ENCODE results near the gene C10orf67. TPM values are rescaled to one million over a fixed set of nuclear protein-coding genes. Genes with fewer than 3 reads are reported as not detected.

C10orf67 gene
- total RNA-seq, 2 donors from 2014 or later: not detected

DNA sequence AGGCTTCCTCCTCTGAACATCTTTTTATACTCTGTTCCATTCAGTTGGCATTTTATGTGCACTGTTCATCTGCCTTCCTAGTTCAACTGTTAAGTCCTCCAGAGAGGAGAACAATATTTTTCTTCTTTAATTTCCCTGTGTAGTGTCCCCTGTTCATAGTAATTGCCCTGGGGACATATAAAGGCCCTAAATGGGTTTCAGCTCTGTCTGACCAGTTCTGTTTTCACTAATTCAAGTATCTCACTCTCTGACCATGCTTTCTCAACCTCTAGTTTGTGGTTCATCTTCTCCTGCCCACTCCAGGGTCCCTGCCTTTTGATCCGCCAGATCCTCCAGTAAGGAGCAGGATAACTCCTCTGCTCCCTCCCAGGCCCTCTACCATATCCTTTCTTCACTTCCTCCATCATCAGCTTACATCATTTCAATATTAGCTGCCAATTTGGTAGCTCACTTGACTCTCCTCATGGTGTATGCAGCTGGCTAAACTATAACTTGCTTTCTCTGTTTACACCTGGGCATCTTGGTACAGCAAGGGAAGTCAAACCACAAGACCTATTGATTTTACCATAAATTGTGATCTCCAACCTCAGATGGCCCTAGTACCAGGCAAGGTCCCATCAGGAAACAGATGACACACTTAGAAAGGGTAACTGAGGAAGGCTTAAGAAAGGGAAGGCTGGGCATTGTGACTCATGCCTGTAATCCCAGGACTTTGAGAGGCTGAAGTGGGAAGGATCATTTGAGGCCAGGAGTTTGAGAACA is 17.7 kb upstream of the C10orf67 start:
- no peaks in the 10 kb centered on the region for H3K36me3 ChIP-seq
- no peaks in the 10 kb centered on the region for H3K27me3 ChIP-seq
- intact Hi-C loops (cut with DNase I): no loop called here
- no peaks in the 10 kb centered on the region for H3K9me3 ChIP-seq
- H3K27ac ChIP-seq: no peak overlapping the region
- no peak overlapping the region for H3K9ac ChIP-seq (ENCODE audit: low read depth in 2 of 2, low read length in 2 of 2)
- H3K4me1 ChIP-seq: no peaks in the 10 kb centered on the region
- H3K4me3 ChIP-seq: no peak overlapping the region
- TF ChIP-seq, protein P1, sequence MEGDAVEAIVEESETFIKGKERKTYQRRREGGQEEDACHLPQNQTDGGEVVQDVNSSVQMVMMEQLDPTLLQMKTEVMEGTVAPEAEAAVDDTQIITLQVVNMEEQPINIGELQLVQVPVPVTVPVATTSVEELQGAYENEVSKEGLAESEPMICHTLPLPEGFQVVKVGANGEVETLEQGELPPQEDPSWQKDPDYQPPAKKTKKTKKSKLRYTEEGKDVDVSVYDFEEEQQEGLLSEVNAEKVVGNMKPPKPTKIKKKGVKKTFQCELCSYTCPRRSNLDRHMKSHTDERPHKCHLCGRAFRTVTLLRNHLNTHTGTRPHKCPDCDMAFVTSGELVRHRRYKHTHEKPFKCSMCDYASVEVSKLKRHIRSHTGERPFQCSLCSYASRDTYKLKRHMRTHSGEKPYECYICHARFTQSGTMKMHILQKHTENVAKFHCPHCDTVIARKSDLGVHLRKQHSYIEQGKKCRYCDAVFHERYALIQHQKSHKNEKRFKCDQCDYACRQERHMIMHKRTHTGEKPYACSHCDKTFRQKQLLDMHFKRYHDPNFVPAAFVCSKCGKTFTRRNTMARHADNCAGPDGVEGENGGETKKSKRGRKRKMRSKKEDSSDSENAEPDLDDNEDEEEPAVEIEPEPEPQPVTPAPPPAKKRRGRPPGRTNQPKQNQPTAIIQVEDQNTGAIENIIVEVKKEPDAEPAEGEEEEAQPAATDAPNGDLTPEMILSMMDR (IDR thresholded peaks at IDR 0.05): no peak
- DNase-seq: no peak

DNA sequence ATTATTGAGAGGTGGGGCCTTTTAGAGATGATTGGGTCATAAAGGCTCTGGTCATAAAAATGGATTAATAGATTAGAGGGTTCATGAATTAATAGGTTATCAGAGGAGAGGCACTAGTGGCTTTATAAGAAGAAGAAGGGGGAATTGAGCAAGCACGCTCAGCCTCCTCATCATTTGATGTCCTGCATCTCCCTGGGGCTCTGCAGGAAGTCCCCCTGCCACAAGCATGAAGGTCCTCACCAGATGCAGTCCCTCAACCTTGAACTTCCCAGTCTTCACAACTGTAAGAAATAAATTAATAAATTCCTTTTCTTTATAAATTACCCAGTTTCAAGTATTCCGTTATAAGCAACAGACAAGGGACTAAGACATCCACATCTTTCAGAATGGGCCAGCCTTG is 17.1 kb upstream of the C10orf67 start:
- no peak overlapping the region for H3K9ac ChIP-seq (ENCODE audit: low read depth in 2 of 2, low read length in 2 of 2)
- TF ChIP-seq, protein P1 (IDR thresholded peaks at IDR 0.05): no peak
- H3K9me3 ChIP-seq: no peaks in the 10 kb centered on the region
- H3K4me1 ChIP-seq: no peaks in the 10 kb centered on the region
- H3K27me3 ChIP-seq: no peaks in the 10 kb centered on the region
- DNase-seq: no peak
- H3K27ac ChIP-seq: no peak overlapping the region
- no peak overlapping the region for H3K4me3 ChIP-seq
- no peaks in the 10 kb centered on the region for H3K36me3 ChIP-seq
- intact Hi-C loops (cut with DNase I): no loop called here

DNA sequence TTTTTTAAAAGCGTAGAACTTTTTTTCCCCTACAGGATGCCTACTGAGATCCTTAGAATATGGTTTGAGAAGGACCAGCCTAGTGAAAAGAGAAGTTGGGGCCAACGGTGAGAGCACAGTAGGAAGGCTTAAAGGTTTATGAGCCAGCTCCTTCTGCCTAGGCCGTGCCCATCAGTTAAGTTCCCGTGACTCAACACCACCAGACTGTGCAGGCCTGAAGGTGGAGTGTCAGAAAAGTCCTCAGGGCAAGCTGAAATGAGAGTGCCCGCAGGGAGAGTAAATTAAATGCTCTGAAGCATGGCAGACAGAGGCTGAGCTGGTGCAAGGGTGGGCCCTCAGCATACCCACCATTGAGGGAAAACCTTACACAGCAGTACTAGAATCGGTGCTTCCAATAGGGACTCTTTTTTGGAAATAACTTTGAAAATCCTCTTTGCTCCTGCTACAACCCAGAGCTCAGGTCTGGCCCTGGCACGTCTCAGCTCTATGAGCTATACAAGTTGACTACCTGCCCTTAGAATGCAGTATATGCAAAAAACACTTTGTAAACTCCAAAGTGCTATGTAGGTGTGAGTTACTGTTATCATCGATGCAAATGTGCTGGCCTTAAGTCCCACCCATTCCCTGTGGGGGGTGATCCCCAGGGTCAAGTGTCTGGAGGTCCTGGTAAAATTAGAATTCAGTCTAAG is 15.2 kb upstream of the C10orf67 start:
- no peaks in the 10 kb centered on the region for H3K27me3 ChIP-seq
- no peaks in the 10 kb centered on the region for H3K36me3 ChIP-seq
- H3K4me3 ChIP-seq: no peak overlapping the region
- H3K27ac ChIP-seq: no peak overlapping the region
- no peak overlapping the region for H3K9ac ChIP-seq (ENCODE audit: low read depth in 2 of 2, low read length in 2 of 2)
- TF ChIP-seq, protein P1 (IDR thresholded peaks at IDR 0.05): no peak
- no peak for DNase-seq
- H3K9me3 ChIP-seq: no peaks in the 10 kb centered on the region
- no peaks in the 10 kb centered on the region for H3K4me1 ChIP-seq
- intact Hi-C loops (cut with DNase I): no loop called here

DNA sequence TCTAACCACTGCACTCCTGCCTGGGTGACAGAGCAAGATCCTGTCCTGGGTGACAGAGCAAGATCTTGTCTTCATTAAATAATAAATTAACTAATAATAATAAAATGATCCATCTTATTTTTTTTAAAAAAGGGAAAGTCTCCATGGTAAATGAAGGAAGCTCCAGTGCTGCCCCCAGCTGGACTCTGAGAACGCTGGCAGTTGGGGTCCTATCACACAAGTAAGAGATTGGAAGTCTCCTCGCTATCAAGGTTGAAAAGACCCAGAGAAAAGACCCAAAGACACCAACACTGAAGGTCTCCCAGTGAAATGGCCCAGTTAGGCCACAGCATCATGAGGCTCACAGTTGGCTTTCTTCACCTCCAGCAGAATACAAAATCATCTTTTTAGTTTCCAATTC is 13.8 kb upstream of the C10orf67 start:
- Histone ChIP-seq H3K27ac (no peak overlapping the region), H3K9me3 (no peaks in the 10 kb centered on the region), H3K27me3 (no peaks in the 10 kb centered on the region), H3K9ac (ENCODE audit: low read depth in 2 of 2, low read length in 2 of 2) (no peak overlapping the region), H3K4me1 (no peaks in the 10 kb centered on the region), H3K36me3 (no peaks in the 10 kb centered on the region), H3K4me3 (no peak overlapping the region)
- intact Hi-C loops (cut with DNase I): no loop called here
- no peak for DNase-seq
- TF ChIP-seq, protein P1 (IDR thresholded peaks at IDR 0.05): no peak

DNA sequence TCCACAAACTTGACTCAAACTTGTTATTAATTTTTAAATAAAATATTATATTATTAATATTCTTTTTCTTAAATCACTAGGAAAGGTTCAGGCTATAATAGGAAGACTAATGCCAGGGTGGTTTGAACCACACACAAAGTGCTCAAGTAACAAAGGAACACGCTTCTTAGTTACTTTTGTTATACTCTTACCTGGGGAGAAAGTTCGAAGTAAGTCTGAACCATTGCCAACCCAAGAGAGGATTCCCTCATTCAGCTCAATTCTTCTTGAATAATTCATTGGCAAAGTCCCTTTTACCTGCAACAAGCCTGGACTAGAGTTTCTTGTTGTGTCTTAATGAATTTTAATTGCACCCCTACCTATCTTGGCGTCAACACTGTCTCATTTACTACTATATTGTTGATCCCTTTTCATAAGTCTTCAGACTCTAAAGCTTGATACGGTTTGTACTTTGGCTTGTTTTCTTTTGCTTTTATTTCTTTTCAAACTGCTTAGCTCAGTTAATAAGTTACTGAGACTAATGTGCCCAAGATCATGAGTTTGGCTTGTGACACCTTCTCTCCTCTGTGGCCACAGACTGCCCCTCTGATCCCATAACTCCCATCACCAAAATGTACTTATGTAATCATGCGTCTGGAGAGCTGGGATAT is 10.2 kb upstream of the C10orf67 start:
- Histone ChIP-seq H3K27ac (no peak overlapping the region), H3K36me3 (no peaks in the 10 kb centered on the region), H3K4me1 (no peaks in the 10 kb centered on the region), H3K9me3 (no peaks in the 10 kb centered on the region), H3K9ac (ENCODE audit: low read depth in 2 of 2, low read length in 2 of 2) (no peak overlapping the region), H3K4me3 (no peak overlapping the region), H3K27me3 (no peaks in the 10 kb centered on the region)
- intact Hi-C loops (cut with DNase I): no loop called here
- TF ChIP-seq, protein P1 (IDR thresholded peaks at IDR 0.05): no peak
- no peak for DNase-seq

Data from colonic mucosa (tissue), 4 donors.